GM18511 (cell line): ENCODE measurements around the gene DPM2.
A peak's percentile ranks its signal among the peaks of the same experiment; 100 is the strongest.

Source experiments
- ATAC-seq: cut with Tn5 transposase; IDR thresholded peaks from one replicate; pipeline ENCODE4 v1.9.1; 2021; ENCODE audit warnings: mild to moderate bottlenecking, moderate library complexity; ENCODE audit not compliant: unreplicated experiment

The DPM2 gene

GRCh38 chr9:127973169-127974000 is 35.7 kb upstream of the DPM2 start:
- no peak for ATAC-seq

DNA sequence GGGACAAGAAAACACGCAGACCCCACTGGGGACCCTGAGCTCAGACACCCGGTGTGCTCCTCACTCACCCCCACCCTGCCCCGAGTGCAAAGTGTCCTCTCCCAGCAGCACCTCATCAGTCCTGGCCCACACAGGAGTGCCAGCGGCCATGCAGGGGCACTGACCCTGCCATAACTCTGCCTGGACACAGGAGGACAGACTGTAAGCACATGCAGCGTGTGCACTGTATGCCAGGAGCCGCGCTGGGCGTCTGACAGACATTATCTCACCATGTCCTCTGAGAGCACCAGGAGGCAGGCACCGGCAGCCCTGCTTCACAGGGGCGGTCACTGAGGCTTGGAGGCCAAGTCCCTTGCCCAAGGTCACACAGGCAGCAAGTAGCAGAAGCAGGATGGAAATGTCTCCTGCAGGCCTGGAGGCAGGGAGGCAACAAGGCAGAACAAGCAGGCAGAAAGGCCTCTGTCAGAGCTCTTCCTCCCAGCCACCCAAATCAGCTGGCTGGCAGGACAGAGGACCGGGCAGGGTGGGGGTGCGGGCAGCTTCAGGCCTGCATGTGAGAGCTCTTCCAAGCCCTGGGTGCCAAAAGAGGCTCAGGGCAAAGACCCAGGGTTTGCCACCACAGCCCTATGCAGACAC is 34.7 kb upstream of the DPM2 start:
- ATAC-seq, result no peak

- no peak for ATAC-seq
These were observed 33.9 kb upstream of the DPM2 start for GRCh38 chr9:127971357-127972235.

DNA sequence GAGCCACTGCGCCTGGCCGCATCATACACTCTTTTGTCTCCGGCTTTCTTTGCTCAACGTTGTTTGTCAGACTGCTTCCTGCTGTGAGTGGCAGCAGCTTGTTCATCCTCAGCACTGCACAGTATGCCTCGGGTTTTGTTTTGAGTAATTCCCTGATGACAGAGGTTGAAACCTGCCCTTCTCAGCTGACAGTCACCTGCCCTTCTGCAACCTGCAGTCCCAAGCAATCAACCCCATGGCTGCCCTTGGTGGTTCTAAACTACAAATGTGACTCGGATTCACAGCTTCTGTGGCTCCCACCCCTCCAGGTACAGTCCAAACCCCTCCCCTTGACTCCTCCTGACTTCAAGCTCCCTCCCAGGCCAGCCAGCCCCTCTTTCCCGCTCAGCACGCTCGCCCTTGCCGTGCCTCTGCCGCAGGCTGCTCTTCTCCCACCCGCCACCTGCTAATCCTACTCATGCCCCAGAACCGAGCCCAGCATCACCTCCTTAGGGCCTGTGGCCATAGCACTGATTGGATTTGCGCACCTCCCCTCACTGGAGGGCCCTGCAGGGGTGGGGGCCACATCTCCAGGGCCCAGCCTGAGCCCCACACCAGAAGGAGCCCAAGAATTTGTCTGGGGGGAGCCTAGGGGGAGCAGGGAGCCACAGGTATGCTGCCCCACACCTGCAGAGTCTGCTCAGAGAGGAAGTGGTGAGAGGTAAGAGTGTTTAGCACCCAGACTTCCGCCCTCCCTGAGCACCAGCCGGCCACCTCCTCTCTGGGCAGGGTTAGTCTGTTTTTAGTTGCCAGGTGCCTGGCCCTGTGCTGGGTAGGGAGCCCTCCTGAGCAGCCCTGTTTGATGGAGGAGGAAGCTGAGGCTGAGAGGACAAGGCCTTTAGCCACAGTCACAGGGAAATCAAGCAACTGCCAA is 33.0 kb upstream of the DPM2 start:
- ATAC-seq, result peak; percentile 87

DNA sequence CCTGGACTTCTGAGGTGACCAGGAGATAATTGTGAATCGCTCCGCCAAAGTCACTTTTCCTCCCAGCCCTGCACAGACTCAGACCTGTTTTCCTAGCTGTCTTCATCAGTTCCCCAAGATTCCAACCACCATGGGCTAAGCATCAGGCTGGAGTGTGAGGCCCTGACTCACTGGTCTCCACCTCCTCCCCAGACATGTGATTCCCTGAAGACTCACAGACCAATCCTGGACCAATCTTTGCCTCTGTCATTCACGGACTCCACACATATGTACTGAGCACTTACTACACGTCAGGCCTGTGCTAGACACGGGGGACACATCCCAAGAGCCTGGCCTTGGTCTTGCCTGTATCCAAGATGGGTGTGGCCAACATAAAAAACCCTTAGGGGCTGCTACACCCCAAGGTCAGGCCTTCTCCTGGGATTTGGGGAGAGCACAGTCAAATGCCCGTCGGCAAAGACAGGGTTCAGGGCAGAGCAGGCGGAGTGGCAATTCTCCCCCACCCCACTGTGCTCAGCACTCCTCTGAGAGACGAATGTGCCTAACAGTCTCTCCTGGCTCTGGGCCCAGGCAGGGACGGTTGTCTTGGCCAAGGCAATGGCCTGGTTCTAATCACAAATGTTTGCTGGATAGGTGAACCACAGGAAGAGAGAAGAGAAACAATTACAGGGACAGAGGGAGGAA is 31.2 kb upstream of the DPM2 start:
- no peak for ATAC-seq

- ATAC-seq, result no peak
These were observed 30.4 kb upstream of the DPM2 start for GRCh38 chr9:127968042-127968441.

DNA sequence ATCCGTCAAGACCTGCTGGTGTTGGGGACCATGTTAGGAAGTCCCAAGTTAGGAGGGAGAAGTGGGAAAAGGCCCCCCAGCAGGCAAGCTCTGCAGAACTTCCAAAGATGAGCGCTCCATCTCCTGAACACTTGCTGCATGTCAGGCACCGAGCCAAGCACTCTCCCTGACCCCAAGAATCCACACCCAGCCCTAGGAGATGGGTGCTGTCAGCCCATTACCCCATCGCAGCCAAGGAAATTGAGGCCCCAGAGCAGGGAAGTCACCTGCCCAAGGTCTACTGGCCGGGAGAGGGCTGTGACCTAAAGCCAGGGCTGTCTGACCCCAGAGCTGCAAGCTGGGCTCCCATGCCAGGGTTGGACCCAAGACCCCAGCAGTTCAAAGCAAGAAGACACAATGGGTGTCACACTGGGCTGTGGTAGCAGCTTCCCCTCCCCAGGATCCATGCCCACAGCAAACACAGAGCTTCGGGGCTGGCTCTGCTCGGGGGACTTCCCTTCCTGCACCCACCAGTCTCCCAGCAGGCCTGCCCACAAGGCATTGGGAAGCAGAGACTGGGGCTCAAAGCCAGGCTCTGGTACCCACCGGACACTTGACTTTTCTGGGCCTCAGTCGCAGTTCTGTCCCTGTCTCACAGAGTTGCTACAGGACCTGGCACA is 29.6 kb upstream of the DPM2 start:
- ATAC-seq, result no peak

DNA sequence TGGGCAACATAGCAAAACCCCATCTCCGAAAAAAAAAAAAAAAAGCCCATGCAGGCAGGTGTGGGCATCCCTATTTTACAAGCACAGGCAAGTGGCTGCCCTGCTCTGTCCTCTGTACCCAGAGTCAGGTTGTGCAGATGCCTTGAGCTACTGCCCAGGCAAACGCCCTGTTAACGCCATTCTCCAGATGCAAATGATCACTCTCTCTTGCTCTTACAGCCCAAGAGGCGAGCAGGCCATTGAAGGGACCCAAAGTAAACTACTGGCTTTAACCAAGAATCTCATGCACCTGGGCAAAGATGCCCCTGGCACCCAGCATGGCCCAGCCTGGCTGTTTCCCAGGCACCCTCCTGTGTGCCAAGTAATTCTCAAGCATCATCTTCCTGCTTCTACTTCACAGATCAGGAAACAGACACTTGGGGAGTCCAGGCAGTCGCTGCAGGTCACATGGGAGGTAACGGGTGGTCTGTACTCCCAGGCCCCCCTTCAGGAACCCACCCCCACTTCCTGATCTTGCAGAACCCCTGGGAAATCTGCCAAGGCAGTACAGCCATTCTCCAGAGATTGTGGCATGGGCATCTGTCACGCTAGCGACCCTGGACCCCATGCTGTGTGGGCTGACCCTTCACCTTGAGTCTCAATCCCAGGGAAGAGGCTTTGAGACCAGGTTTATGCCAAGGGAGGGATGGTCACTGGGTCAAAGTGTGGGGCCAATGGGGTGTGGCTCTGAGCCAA is 28.9 kb upstream of the DPM2 start:
- no peak for ATAC-seq

DNA sequence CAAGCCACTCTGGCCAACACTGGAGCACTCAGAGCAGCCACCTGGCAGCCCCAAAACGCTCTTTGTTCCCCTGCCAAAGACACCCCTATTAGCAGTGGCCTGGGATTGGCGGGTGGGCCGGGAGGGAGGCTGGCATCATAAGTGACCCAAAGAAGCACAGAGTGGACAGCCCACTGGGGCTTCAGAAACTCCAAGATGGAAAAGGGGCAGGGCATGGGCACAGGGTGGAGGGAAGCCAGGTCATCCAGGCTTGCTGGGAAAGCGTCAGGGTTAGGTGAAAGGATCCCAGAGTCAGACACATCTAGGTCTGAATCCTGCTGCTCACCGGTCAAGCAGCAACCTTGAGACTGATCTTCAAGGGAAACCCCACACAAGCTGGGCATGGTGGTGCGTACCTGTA is 28.3 kb upstream of the DPM2 start:
- no peak for ATAC-seq

- ATAC-seq, result no peak
These were observed 25.9 kb upstream of the DPM2 start for GRCh38 chr9:127963359-127964064.

- ATAC-seq, result no peak
These were observed 25.3 kb upstream of the DPM2 start for GRCh38 chr9:127963041-127963358.

GRCh38 chr9:127962278-127962677 is 24.6 kb upstream of the DPM2 start:
- no peak for ATAC-seq

GRCh38 chr9:127961613-127962155 is 24.0 kb upstream of the DPM2 start:
- no peak for ATAC-seq

- ATAC-seq, result no peak
These were observed 23.5 kb upstream of the DPM2 start for GRCh38 chr9:127961155-127961490.

DNA sequence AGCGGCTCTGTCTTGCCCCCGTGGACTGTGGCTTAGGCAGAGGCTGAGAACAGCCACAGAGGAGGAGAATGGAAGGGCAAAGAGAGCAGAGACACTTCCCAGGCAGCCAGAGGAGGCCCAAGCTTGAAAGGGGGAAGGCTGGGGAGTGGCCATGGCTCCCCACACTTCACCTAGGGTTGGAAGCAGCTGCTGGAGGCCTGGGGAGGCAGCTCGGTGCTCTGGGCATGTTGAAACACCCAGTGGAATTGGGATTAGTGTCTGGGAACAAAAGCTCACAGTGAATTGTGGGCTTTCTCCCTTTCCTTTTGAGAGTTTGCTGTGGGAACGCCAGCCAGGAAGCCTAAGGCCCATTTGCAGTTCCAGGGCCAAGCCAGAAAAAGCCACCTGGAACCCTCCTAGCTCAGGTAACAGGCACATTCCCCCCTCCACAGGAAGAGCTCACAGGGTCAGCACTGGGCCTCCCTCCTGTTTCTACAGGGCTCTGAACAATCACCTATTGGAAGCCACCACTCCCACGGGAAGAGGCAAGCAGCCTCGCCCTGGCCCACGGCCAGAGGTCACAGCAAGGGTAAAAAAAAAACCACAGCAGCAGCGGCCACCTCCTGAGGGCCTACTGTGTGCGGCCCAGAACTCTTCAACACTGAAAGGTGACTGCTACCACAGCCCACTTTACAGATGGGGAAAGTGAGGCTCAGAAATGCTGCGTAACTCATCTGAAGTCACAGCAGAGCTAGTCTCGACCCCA is 22.9 kb upstream of the DPM2 start:
- ATAC-seq, result no peak

DNA sequence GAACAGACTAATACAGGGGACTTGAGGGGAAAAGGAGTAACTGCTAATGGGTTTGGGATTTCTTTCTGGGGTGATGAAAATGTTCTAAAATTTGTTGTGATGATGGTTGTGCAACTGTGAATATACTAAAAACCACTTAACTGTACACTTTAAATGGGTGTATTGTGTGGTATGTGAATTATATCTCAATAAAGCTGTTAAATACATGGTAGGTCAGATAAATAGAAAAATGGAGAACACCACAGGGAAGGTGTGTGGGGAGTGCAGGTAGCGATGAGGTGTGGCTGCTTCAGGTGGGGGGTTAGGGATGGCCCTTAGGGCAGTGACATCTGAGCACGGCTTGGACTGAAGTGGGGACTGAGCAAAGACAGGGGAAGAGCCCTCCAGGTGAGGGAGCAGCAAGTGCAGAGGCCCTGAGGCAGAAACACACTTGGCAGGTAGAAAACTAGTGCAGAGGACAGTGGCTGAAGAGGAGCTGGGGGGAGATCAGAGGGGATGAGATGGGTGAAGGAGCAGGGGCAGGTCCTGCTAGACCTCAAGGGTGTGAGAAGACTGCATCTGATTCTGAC is 22.3 kb upstream of the DPM2 start:
- no peak for ATAC-seq

- ATAC-seq, result no peak
These were observed 21.7 kb upstream of the DPM2 start for GRCh38 chr9:127959398-127959797.
